Mesothelial cell of epicardium (in vitro differentiated cells): ENCODE data around the gene GRIP1. TPM values are rescaled to one million over a fixed set of nuclear protein-coding genes. Genes with fewer than 3 reads are reported as not detected.

Experiments used
- DNase-seq, 2 experiments: peaks; one replicate each; pipeline ENCODE4 v3.0.0; 2021; ENCODE audit warnings: low spot score in 2 of 2; ENCODE audit not compliant: unreplicated experiment in 2 of 2
- H3K27ac Mint-ChIP-seq: 2 replicates; pipeline ENCODE4 v1.8.0; 2021; ENCODE audit warnings: mixed read lengths
- H3K27me3 Mint-ChIP-seq: 2 replicates; pipeline ENCODE4 v1.8.0; 2021; ENCODE audit warnings: low read depth, mixed read lengths
- H3K36me3 Mint-ChIP-seq: 2 replicates; pipeline ENCODE4 v1.8.0; 2021; ENCODE audit warnings: mixed read lengths
- H3K4me1 Mint-ChIP-seq: 2 replicates; pipeline ENCODE4 v1.8.0; 2021; ENCODE audit warnings: mixed read lengths
- H3K4me3 Mint-ChIP-seq: 2 replicates; pipeline ENCODE4 v1.8.0; 2021; ENCODE audit warnings: mild to moderate bottlenecking, moderate library complexity, mixed read lengths
- H3K9me3 Mint-ChIP-seq: 2 replicates; pipeline ENCODE4 v1.8.0; 2021; ENCODE audit warnings: mixed read lengths
- CTCF ChIP-seq: fragments of 200-600 bp; sonication (generic); IDR thresholded peaks from one replicate; pipeline ENCODE4 v1.5.0; 2021; ENCODE audit warnings: antibody characterized with exemption; ENCODE audit not compliant: unreplicated experiment
- total RNA-seq: library from RNA; stranded (reverse); gene quantifications from 3 replicates; pipeline ENCODE4 v1.2.1, GENCODE V29; 2021

Gene GRIP1
- total RNA-seq, 1 donor from 2014 or later = 89.3 TPM

- Mint-ChIP-seq H3K36me3 (peaks cover 19% of the 10 kb centered on the region), H3K4me1 (no peaks in the 10 kb centered on the region), H3K27ac (no peak overlapping the region), H3K4me3 (no peak overlapping the region), H3K9me3 (peaks cover 14% of the 10 kb centered on the region), H3K27me3 (no peaks in the 10 kb centered on the region)
- DNase-seq = no peak
- TF ChIP-seq CTCF = no peak
Measured at GRCh38 chr12:66426696-66427095, 252.2 kb downstream of the GRIP1 start.

- Mint-ChIP-seq H3K27me3 (no peaks in the 10 kb centered on the region), H3K4me1 (no peaks in the 10 kb centered on the region), H3K4me3 (no peak overlapping the region), H3K36me3 (peaks cover 33% of the 10 kb centered on the region), H3K9me3 (peaks cover 22% of the 10 kb centered on the region), H3K27ac (no peak overlapping the region)
- TF ChIP-seq CTCF = no peak
- DNase-seq = no peak
Measured at GRCh38 chr12:66423266-66423665, 255.6 kb downstream of the GRIP1 start.

GRCh38 chr12:66418908-66419307 lies 260.0 kb downstream of the GRIP1 start:
- no peak overlapping the region for H3K27ac Mint-ChIP-seq
- H3K27me3 Mint-ChIP-seq = no peaks in the 10 kb centered on the region
- no peak for DNase-seq
- peaks cover 44% of the 10 kb centered on the region for H3K36me3 Mint-ChIP-seq
- no peak for TF ChIP-seq CTCF
- no peaks in the 10 kb centered on the region for H3K4me1 Mint-ChIP-seq
- peaks cover 20% of the 10 kb centered on the region for H3K9me3 Mint-ChIP-seq
- H3K4me3 Mint-ChIP-seq = no peak overlapping the region

- H3K4me3 Mint-ChIP-seq = no peak overlapping the region
- H3K9me3 Mint-ChIP-seq = peaks cover 33% of the 10 kb centered on the region
- peaks cover 60% of the 10 kb centered on the region for H3K36me3 Mint-ChIP-seq
- no peaks in the 10 kb centered on the region for H3K4me1 Mint-ChIP-seq
- H3K27ac Mint-ChIP-seq = no peak overlapping the region
- no peak for DNase-seq
- H3K27me3 Mint-ChIP-seq = no peaks in the 10 kb centered on the region
- no peak for TF ChIP-seq CTCF
Measured at GRCh38 chr12:66417217-66417616, 261.7 kb downstream of the GRIP1 start.

GRCh38 chr12:66409195-66409871 lies 269.5 kb downstream of the GRIP1 start:
- peak; percentile 40 for TF ChIP-seq CTCF
- no peak overlapping the region for H3K4me3 Mint-ChIP-seq
- peaks cover 38% of the 10 kb centered on the region for H3K36me3 Mint-ChIP-seq
- H3K9me3 Mint-ChIP-seq = peaks cover 28% of the 10 kb centered on the region
- no peaks in the 10 kb centered on the region for H3K4me1 Mint-ChIP-seq
- no peak for DNase-seq
- H3K27me3 Mint-ChIP-seq = no peaks in the 10 kb centered on the region
- no peak overlapping the region for H3K27ac Mint-ChIP-seq

- Mint-ChIP-seq H3K4me3 (no peak overlapping the region), H3K9me3 (peaks cover 4% of the 10 kb centered on the region), H3K27me3 (no peaks in the 10 kb centered on the region), H3K27ac (no peak overlapping the region), H3K4me1 (peaks cover 3% of the 10 kb centered on the region), H3K36me3 (peaks cover 8% of the 10 kb centered on the region)
- DNase-seq = no peak
- TF ChIP-seq CTCF = no peak
Measured at GRCh38 chr12:66405395-66405794, 273.5 kb downstream of the GRIP1 start.
